ENCODE data around the gene PCYT1B.
A peak's percentile ranks its signal among the peaks of the same experiment; 100 is the strongest.
"Not testable (repeated sequence)": the region's sequence is repeated elsewhere in the genome, so short reads cannot be mapped to it uniquely, and the experiment has no call there.

PCYT1B gene

GRCh38 chrX:24647257-24648058 lies at the start of gene PCYT1B:
PCYT1B (minus strand) TSS chrX:24647347; CDS start chrX:24647105, 242 bp downstream.
- peak; percentile 55 for DNase-seq

GRCh38 chrX:24696294-24696693 lies 49.1 kb upstream of the PCYT1B start:
- no peak for DNase-seq

GRCh38 chrX:24694825-24695224 lies 47.7 kb upstream of the PCYT1B start:
- no peak for DNase-seq

- DNase-seq, result peak; percentile 82
Observed at GRCh38 chrX:24693453-24694202, 46.5 kb upstream of the PCYT1B start, which contains the start of gene POLA1. POLA1 (plus strand) TSS chrX:24693918; CDS start chrX:24693962, 44 bp downstream.

- DNase-seq, result no peak
Observed at GRCh38 chrX:24692305-24692704, 45.2 kb upstream of the PCYT1B start.

- DNase-seq, result no peak
Observed at GRCh38 chrX:24684048-24684447, 36.9 kb upstream of the PCYT1B start.

- peak; percentile 56 for DNase-seq
Observed at GRCh38 chrX:24682739-24683432, 35.7 kb upstream of the PCYT1B start.

GRCh38 chrX:24676403-24677024 lies 29.4 kb upstream of the PCYT1B start:
- DNase-seq, result no peak

- no peak for DNase-seq
Observed at GRCh38 chrX:24673424-24673823, 26.3 kb upstream of the PCYT1B start.

GRCh38 chrX:24672701-24673190 lies 25.6 kb upstream of the PCYT1B start:
- DNase-seq, result no peak

GRCh38 chrX:24668111-24668510 lies 21.0 kb upstream of the PCYT1B start:
- no peak for DNase-seq

GRCh38 chrX:24662352-24662751 lies 15.2 kb upstream of the PCYT1B start:
- DNase-seq, result no peak

- DNase-seq, result no peak
Observed at GRCh38 chrX:24661292-24661691, 14.1 kb upstream of the PCYT1B start.

- no peak for DNase-seq
Observed at GRCh38 chrX:24659646-24660045, 12.5 kb upstream of the PCYT1B start.

GRCh38 chrX:24659106-24659505 lies 12.0 kb upstream of the PCYT1B start:
- no peak for DNase-seq

GRCh38 chrX:24658421-24658820 lies 11.3 kb upstream of the PCYT1B start:
- no peak for DNase-seq

- DNase-seq, result no peak
Observed at GRCh38 chrX:24657671-24658386, 10.7 kb upstream of the PCYT1B start.

GRCh38 chrX:24655679-24656078 lies 8.5 kb upstream of the PCYT1B start:
- DNase-seq, result not testable (repeated sequence)

- no peak for DNase-seq
Observed at GRCh38 chrX:24651783-24652182, 4.6 kb upstream of the PCYT1B start.

GRCh38 chrX:24648495-24648894 lies 1.3 kb upstream of the PCYT1B start:
- DNase-seq, result no peak

GRCh38 chrX:24646745-24647182 lies 383 bp downstream of the PCYT1B start:
- no peak for DNase-seq

GRCh38 chrX:24646006-24646405 lies 1.1 kb downstream of the PCYT1B start:
- no peak for DNase-seq
